PC-9 (cell line): Measurements from ENCODE around the gene ATP11C.

Source experiments
- EZH2 ChIP-seq: fragments of 200-600 bp; sonication (generic); IDR thresholded peaks from 2 replicates; pipeline ENCODE4 v1.8.0; 2017; ENCODE audit warnings: antibody characterized with exemption, low read depth
- TF ChIP-seq, protein P1 (sequence below): fragments of 200-600 bp; sonication (generic); conservative IDR thresholded peaks from 2 replicates; pipeline ENCODE4 v1.6.1; 2017; ENCODE audit warnings: mixed run types, antibody characterized with exemption, mild to moderate bottlenecking, moderate library complexity

DNA sequence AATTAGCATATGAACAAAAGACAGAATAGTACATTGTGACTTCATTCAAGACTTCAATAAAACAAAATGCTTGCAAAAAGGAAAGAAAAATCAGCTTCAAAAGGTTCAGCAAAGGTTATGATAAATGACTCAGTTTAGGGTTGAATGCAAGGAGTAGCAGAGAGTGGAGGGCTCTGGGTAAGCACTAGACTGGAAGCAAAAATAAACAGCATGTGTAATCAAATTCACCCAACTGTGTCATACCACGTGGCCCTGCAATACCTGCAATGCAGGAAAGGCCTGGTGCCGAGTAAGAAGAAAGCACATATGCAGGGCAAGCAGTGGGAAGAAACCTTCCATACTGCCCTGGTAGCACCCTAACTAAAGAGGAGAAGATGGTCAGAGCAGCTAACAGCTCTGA lies 88.7 kb downstream of the ATP11C start:
- TF ChIP-seq, protein P1, sequence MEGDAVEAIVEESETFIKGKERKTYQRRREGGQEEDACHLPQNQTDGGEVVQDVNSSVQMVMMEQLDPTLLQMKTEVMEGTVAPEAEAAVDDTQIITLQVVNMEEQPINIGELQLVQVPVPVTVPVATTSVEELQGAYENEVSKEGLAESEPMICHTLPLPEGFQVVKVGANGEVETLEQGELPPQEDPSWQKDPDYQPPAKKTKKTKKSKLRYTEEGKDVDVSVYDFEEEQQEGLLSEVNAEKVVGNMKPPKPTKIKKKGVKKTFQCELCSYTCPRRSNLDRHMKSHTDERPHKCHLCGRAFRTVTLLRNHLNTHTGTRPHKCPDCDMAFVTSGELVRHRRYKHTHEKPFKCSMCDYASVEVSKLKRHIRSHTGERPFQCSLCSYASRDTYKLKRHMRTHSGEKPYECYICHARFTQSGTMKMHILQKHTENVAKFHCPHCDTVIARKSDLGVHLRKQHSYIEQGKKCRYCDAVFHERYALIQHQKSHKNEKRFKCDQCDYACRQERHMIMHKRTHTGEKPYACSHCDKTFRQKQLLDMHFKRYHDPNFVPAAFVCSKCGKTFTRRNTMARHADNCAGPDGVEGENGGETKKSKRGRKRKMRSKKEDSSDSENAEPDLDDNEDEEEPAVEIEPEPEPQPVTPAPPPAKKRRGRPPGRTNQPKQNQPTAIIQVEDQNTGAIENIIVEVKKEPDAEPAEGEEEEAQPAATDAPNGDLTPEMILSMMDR = no peak
- no peak for TF ChIP-seq EZH2
